HT1080 (cell line): ENCODE measurements around the gene PPP4R3C. TPM values are rescaled to one million over a fixed set of nuclear protein-coding genes. Genes with fewer than 3 reads are reported as not detected.
"Not testable (repeated sequence)": the region's sequence is repeated elsewhere in the genome, so short reads cannot be mapped to it uniquely, and the experiment has no call there.

Experiments
- DNase-seq: peaks from one replicate; pipeline ENCODE4 v3.0.0-alpha.2; 2015; ENCODE audit warnings: low read depth
- polyA plus RNA-seq, 2 experiments: library from polyadenylated mRNA; depleted of rRNA; stranded (reverse); fragments of >200 nt; gene quantifications; 2 replicates each; pipeline ENCODE4 v1.2.3, GENCODE V29; 2015
- total RNA-seq: library from RNA; depleted of rRNA; stranded (reverse); fragments of >200 nt; shearing (Covaris generic); gene quantifications from 2 replicates; pipeline ENCODE4 v1.2.3, GENCODE V29; 2014; rRNA removed

PPP4R3C gene
- total RNA-seq = not detected in 2 replicates
- not detected in 2 replicates for polyA plus RNA-seq (2015; cell fraction: cytosol; rRNA removed)
- not detected in 2 replicates for polyA plus RNA-seq (2015; cell fraction: nucleus; rRNA removed)

DNA sequence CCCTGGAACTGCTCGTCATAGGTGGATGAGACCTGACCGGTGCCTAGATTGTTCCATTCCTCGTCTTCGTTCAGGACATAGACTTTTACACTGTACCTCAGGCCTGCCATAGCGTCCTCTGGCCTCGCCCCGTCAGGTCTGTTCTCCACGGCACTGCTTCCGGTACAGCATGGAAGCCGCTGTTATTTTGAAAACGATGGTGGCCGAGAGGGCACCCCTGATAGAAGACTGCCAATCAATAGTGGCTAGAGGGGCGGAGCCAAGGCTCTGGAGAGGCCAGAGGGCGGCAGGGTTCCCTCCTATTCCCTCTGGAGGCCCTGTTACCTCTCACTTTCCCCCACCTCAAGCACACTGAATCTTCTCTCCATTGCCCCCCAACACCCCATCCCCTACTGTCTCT lies at the start of gene PPP4R3C:
Gene PPP4R3C (minus strand): TSS at position 155 of the 400 bp plus-strand sequence. CDS start 45 bp downstream, at position 110.
- DNase-seq = no peak

DNA sequence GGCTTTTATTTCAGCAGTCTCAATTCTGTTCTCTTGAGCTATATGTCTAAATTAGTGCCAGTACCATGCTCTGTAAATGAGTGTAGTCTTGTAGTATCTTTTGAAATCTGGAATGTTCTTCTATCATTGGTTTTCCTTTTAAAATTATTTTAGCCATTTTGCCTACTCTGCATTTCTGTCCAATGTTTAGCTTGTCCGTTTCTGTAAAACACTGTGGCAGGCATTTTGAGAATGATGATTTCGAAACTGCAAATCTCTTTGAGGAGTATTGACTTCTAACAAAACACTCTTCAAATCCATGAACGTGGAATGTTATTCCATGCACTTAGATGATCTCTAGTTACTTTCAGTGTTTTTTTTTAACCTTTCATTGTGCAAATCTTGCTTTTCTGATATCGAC lies 28.3 kb upstream of the PPP4R3C start:
- no peak for DNase-seq

DNA sequence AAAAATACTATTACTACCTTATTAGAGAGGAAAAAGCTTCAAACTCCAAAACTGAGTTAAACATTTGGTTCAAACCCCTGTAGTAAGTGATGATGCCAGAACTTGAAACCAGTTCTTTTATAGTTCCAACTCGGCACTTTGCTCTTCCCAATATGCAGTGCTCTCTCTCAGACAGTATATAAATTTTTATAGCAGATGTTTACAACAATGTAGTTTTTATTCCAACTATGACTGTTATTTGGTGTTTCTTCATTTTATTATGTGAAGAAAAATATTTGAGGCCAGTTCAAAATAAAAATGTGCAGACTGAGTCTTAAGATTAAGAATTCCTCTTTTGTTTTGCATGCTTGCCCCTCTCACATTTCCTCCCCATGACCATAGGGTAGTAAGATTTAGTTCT lies 2.9 kb upstream of the PPP4R3C start:
- no peak for DNase-seq

DNA sequence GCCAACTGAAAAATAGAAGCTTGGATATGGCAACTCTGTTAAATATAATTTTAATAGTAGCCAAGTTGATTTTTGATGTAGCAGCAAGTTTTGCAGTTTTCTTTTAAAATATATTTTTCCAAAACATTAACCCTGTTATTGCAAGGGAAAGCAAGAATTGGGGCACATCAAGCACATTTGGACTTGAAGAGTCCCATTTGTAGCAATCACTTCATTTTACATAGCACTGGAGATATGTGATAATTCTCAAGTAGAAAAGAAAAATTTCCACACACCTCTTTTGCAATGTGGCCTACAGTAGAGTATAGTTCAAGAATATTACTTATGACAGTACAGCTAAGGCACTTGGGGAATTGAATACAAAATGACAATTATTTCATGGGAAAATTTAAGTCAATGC lies 1.9 kb upstream of the PPP4R3C start:
- no peak for DNase-seq

DNA sequence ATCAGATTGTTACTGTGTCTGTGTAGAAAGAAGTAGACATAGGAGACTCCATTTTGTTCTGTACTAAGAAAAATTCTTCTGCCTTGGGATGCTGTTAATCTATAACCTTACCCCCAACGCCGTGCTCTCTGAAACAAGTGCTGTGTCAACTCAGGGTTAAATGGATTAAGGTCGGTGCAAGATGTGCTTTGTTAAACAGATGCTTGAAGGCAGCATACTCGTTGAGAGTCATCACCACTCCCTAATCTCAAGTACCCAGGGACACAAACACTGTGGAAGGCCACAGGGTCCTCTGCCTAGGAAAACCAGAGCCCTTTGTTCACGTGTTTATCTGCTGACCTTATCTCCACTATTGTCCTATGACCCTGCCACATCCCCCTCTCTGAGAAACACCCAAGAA lies 4.0 kb downstream of the PPP4R3C start:
- DNase-seq = not testable (repeated sequence)

DNA sequence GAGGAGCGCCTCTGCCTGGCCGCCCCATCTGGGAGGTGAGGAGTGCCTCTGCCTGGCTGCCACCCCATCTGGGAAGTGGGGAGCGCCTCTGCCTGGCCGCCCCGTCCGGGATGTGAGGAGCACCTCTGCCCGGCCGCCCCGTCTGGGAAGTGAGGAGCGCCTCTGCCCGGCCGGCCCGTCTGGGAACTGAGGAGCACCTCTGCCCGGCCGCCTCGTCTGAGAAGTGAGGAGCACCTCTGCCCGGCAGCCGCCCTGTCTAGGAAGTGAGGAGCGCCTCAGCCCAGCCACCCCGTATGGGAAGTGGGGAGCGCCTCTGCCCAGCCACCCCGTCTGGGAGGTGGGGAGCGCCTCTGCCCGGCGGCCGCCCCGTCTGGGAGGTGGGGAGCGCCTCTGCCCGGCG lies 4.6 kb downstream of the PPP4R3C start:
- DNase-seq = not testable (repeated sequence)

DNA sequence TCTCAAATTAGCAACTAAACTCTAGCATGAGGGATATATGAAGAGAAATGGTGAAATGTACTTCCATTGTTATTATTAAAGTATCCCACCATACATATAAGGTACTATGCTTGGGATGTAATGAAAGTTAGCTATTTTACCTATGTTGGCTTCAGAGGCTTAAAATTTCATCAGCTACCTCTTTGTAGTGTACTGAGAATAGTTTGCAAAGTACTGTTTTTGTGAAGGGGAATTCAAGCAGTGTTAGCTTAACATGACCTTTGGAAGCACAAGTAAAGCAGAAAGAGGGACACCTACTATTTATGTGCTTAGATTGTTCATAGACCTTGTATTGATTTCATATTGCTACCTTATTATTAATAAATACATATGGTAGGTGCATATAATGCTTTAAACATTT lies 11.8 kb downstream of the PPP4R3C start:
- no peak for DNase-seq

DNA sequence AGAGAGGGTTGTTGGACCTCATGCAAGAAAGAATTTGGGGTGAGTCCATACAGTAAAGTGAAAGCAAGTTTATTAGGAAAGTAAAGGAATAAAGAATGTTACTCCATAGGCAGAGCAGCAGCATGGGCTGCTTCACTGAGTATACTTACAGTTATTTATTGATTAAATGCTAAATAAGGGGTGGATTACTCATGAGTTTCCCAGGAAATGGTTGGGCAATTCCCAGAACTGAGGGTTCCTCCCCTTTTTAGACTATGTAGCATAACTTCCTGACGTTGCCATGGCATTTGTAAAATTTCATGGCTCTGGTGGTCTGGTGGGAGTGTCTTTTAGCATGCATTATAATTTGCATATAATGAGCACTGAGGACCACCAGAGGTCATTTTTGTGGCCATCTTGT lies 16.7 kb downstream of the PPP4R3C start:
- DNase-seq = peak; percentile 11

DNA sequence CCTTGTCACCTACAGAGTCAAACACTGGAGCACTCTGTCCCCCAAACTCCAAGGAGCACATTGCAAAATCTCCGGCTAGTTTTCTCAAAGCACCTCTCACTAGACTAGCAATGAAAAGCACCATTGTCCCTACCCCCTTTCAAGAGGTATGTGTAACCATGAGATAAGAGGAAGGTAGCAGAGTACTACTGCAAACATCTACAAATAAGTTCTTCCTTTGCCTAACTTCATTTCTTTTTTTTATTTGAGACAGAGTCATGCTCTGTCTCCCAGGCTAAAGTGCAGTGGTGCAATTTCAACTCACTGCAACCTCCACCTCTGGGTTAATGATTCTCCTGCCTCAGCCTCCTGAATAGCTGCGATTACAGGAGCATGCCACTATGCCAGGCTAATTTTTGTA lies 17.7 kb downstream of the PPP4R3C start:
- no peak for DNase-seq

DNA sequence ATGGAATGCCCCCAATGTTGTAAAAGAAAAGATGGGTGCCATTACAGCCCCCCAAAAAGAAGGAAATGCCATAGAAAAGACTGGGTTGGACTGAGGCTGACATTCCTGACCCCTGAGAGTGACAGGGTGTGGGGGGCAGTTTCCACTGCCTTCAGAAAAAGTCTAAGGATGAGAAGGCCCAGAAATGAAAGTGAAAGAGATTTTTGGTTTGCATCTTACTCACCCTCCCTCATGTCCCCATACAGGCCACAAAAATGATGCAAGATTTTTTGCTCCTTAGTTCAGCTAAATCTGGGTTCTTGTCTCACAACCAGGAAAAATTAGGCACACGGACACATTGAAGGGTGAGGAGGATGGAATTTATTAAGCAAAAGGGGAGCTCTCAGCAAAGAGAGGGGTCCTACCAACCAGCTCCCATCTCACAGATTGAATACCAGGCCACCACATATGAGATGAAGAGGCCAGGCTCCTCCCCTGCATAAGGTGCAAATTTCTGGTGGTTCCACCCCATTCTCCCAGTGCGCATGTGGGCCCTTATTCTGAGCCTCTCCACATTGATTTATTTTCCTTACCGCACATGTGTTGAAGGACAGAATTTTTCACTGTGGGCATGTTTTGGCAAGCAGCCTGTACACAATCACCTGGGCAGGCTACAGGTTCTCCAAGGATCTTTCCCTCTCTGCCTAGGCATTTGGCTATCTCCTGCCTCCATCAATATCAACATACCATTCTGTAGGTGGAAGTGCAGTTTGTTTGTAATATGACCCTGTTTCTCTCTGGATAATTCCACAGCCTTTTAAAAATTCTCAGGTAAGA lies 18.8 kb downstream of the PPP4R3C start:
- peak; percentile 21 for DNase-seq

DNA sequence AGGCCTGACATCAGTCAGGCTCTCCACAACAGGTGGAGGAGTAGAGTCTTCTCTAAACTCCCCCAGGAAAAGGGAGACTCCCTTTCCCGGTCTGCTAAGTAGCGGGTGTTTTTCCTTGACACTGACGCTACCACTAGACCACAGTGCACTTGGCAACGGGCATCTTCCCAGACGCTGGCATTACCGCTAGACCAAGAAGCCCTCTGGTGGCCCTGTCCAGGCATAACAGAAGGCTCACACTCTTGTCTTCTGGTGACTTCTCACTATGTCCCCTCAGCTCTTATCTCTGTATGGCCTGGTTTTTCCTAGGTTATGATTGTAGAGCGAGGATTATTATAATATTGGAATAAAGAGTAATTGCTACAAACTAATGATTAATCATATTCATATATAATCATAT lies 20.7 kb downstream of the PPP4R3C start:
- DNase-seq = peak; percentile 5

DNA sequence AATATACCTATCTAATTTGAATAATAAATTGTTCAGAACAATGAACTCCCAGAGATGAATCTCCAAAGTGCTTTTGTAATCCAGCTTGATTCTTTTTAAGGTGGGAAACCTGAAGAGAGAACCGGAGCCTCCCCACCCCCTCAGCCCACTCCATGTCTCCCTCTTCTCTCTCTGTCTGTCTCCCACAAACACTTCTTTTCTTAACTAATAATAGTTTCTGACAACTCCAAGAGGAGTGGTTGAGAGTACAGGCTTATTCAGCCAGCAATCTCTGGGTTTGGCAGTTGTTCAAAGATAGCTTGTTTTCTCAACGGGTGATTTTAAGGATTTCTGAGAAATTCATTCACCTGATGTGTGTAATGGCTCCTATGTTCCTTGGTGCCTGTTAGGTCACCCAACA lies 23.4 kb downstream of the PPP4R3C start:
- DNase-seq = no peak

DNA sequence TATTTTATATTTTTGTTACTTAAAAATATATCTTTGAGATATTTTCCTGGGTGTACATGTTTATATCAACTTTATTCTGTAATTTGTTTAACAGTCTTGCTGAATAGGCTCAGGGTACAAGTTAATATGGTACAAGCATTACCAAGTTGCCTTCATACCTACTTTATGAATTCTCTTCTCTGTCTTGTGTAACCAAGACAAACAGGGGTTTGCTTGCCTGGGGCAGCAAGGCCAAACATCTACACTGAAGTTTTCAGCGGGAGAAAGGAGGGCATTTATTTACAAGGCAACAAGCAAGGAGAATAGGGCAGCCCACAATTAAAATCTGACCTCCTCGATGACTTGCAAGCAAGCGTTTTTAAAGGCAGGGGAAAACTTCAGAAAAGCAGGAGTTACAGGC lies 24.2 kb downstream of the PPP4R3C start:
- no peak for DNase-seq

DNA sequence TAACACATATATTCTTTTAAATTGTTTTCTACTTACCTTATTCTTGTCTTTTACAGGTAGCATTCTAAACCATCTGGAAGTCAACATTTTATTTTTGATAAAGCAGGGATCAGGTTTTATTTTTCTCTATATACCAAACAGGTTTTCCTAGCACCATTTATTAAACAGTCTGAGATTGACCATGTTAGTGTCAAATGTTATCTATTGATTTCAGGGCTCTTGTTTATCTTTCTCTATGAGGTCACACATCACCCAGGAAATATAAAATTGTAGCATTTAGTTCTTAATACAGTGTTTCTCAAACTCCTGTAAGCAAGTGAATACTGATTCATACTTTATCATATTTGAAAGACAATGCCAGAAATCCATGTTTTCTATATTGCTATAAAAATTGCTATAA lies 28.1 kb downstream of the PPP4R3C start:
- DNase-seq = no peak

Other genes with a start within 250 kb of the PPP4R3C start
- gene DCAF8L2, start 127.0 kb upstream of the PPP4R3C start, total RNA-seq = not detected in 2 replicates